Measurements from ENCODE around the gene HSPB6. TPM values are rescaled to one million over a fixed set of nuclear protein-coding genes. Genes with fewer than 3 reads are reported as not detected.

Gene HSPB6
- total RNA-seq, 1 experiment from 2014 or later, result 0.29 TPM

DNA sequence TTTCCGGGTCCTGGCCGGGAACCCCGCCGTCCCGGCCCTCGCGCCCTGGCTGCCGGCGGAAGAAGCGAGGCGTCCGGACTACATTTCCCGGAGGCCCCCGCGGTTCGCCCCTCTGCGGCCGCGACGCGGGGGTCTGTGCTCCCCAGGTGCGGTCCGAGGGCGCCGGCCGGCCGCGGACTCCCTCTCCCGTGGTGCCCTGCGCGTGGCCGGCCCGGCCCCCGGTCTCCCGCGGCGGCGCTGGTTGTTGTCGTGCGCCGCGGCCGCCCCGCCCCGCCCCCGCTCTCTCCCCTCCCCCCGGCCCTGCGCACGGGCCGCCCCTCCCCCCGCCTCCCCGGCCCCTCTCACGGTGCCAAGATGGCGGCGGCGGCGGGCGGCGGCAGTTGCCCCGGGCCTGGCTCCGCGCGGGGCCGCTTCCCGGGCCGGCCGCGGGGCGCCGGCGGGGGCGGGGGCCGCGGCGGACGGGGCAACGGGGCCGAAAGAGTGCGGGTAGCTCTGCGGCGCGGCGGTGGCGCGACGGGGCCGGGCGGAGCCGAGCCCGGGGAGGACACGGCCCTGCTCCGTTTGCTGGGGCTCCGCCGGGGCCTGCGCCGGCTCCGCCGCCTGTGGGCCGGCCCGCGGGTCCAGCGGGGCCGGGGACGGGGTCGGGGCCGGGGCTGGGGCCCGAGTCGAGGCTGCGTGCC is 39.0 kb downstream of the HSPB6 start, which contains the start of gene KMT2B:
Gene KMT2B (plus strand): TSS at position 339 of the 680 bp plus-strand sequence. CDS start 16 bp downstream, at position 355.
- peak; percentile 93 for DNase-seq (ENCODE audit: low read depth)

DNA sequence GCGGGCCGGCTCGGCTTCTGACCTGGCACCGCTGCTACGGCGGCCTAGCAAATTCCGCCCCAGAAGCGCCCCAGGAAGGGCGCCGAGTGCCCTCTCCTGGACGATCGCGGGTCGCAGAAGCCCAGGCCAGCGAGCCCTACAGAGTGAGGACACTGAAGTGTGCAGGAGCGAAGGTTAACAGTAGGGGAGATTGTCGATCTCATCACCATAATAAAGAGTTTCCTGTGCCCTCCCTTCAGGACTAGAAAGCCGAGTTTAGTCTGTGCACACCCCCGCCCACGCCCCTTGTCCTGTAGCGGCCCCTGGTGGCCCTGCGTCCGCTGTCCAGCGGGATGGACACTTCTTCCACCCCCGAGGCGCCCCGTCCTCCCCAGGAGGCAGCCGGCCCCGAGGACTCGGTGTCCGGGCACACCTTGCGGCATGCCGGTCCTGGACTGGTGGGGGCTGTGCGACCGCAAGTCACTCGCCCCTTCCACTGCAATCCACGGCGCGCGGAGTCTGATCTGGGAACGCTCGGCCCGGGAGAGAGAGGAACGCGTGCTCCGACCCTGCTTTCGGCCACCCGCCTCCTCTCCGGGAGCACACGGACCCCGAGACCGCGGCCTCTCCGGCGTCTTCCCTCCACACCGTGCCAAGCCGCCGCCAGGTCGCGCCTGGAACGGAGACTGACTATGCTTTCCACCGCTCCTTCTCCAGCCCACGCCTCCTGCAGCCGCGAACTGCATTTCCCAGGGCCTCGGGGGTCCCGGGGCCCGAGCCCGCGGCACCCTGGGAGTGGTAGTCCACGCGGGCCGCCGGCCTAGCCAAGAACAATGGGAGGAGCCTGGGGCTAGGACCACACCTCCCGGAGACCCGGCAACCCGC is 39.8 kb downstream of the HSPB6 start:
- DNase-seq (ENCODE audit: low read depth), result peak; percentile 84

DNA sequence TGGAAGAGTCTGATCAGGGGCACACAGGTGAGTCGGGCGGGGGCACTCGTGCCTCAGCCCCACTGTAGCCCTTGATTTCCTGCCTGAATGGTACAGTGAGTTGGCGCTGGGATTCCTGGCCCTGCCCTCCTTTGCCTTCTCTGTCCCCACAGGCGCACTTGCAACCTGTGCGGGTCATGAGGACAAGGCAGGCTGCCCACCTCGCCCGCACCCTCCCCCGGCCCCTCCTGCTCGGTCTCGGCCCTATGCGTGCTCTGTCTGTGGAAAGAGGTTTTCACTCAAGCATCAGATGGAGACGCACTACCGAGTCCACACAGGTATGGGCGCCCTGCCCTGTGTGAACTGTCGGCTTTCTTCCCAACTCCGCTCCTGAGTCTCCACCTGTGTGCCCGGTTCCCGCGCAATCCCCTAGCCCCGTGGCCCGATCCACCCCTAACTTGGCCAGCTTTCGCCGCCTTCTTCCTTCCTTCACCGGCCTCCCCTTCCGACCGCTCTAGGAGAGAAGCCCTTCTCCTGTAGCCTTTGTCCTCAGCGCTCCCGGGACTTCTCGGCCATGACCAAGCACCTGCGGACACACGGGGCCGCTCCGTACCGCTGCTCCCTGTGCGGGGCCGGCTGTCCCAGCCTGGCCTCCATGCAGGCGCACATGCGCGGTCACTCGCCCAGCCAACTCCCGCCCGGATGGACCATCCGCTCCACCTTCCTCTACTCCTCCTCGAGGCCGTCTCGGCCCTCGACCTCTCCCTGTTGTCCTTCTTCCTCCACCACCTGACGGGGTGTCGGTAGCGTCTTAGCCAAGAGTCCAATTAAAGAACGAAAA is 40.6 kb downstream of the HSPB6 start:
- DNase-seq (ENCODE audit: low read depth), result no peak

DNA sequence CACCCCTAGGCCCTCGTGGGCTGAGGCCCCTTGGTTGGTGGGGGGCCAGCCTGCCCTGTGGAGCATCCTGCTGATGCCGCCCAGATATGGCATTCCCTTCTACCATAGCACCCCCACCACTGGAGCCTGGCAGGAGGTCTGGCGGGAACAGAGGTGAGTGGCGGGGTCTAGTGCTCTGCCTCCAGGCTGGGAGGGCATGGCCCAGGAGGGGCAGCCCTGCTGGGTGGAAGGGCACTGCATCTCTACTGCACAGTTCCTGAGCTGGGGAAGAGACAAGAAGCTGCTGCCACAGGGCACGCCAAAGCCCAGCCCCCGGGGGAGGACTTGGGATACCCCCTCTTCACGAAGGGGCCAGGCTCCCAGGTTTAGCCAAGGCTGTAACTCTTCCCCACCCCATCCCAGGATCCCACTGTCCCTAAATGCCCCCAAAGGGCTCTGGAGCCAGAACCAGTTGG is 41.4 kb downstream of the HSPB6 start:
- DNase-seq (ENCODE audit: low read depth), result no peak

DNA sequence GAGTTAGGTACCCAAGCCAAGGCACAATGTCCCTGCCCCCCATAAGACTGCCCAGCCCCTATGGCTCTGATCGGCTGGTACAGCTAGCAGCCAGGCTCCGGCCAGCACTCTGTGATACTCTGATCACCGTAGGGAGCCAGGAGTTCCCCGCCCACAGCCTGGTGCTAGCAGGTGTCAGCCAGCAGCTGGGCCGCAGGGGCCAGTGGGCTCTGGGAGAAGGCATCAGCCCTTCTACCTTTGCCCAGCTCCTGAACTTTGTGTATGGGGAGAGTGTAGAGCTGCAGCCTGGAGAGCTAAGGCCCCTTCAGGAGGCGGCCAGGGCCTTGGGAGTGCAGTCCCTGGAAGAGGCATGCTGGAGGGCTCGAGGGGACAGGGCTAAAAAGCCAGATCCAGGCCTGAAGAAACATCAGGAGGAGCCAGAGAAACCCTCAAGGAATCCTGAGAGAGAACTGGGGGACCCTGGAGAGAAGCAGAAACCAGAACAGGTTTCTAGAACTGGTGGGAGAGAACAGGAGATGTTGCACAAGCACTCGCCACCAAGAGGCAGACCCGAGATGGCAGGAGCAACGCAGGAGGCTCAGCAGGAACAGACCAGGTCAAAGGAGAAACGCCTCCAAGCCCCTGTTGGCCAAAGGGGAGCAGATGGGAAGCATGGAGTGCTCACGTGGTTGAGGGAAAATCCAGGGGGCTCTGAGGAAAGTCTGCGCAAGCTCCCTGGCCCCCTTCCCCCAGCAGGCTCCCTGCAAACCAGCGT is 42.1 kb downstream of the HSPB6 start:
- DNase-seq (ENCODE audit: low read depth), result no peak

DNA sequence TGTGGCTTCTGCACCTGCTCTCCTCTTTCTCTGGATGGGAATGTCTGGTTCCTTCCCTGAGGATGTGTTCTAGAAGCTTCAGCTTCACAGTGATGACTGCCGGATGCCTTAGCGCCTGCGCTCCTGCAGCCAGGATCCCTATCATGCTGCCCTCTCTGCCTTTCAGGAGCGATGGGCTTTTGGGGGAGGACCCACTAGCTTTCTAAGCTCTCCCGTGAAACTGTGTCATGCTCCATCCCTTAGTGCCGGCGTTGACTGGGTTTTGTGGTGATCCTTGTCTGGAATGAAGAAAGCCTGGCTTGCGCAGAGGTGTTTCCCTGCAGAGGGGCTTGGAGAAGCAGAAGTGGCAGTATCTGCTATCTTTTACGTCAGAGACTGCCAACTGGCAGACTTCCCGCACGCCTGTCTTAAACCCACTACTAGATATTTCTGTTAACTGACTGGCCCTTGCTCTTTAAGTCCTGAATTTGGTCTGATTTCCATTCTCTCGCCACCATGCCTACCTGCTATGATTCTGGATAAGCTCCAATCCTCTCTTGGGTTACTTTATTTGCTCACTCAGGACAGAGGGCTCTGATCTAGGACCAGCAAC is 42.8 kb downstream of the HSPB6 start:
- no peak for DNase-seq (ENCODE audit: low read depth)

DNA sequence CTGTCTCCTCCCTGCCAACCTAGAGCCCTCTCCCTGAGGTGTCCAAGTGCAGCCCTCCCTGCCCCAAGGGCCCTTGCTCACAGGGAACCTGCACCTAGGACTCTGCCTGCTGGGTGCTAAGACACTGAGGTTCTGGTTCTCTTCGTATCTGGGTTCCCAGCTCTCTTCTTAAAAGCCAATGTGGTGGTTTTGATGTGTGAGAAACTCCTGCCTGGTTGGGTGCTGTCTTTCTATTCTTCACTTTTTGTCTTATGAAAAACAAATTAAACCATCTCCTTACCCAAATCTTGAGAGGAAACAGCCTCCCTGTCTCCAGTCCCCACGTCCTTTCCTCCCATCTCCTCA is 43.4 kb downstream of the HSPB6 start:
- DNase-seq (ENCODE audit: low read depth), result no peak

DNA sequence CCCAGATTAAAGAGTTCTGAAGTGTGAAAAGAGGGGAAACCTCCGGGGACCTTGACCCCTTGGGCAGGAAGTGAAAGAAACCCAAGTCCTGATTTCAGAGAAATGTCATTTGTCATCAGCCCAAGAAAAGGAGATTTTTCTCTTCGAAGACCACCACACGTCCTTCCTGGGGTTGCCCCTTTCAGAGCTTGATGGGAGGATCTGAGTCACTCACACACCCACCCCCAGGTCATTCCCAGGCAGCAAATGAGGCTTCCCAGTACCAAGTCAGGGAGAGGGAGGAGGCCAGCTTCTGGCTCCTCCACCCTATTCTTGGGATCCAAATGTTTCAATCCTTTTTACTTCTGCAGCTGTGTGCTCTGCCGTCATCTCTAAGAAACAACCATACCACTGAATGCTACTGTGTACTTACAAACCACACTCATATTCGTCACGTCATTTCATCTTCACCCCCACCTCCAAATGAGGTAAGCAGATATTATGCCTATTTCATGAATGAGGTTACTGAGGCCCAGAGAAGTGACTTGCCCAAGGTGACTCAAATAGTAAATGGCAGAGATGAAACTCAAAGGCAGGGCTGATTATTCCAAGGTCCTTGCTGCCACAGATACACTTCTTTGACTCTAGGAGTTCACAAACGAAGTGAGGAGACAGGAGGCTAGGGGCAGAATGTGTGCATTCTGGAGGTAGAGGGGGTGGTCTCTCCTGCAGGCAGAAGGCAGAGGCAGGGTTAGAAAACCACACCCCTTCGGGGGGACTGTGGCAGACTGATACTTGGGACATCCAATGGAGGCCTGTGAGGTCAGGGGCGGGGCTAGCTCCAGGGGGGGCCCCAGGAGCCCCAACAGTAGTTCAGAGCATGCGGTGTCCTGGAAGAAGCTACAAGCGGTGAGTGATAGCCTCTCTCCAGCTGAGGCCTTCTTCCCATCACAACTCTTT is 44.0 kb downstream of the HSPB6 start:
- no peak for DNase-seq (ENCODE audit: low read depth)

DNA sequence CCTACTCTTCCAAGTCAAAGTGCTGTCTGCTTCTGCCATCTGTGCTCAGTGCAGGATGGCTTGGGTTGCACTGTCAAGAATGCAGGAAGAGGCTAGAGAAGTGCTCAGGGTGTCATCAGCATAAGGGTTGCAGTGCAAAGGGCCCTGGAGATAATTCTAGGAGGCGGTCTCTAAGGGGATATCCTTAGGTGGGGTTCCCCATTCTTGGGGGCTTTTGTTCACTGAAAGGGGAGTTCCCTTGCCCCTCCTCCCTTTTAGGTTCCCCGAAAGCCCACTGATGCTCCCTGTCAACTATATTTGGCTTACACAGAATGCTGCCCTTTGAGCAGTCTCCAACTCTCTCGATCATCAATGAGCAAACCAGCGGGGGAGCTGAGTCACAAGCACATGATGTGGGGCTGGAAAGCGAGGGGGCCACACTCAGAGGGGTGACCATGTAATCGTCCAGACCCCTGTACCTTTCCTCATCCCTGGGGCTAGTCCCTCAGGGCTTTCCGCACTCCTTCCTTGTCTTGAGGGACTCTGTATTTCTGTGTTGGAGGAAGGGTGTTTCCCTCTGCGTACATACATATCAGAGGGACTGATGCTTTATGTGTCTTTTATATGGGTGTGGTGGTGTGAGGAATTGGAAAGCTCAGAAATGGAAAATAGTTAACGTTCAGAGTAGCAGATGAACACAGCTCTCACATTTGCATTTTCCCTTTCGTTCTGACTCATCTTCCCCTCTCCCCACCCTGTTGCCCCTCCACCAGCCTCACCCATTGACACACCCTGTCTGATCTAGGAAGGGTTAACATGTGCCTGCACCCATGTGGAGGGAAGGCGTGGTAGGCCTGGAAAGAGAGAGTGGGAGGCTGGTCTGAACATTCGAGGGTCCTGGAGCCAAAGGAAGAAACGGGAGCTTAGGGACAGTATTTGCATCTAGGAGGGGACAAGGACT is 45.8 kb downstream of the HSPB6 start:
- no peak for DNase-seq (ENCODE audit: low read depth)

DNA sequence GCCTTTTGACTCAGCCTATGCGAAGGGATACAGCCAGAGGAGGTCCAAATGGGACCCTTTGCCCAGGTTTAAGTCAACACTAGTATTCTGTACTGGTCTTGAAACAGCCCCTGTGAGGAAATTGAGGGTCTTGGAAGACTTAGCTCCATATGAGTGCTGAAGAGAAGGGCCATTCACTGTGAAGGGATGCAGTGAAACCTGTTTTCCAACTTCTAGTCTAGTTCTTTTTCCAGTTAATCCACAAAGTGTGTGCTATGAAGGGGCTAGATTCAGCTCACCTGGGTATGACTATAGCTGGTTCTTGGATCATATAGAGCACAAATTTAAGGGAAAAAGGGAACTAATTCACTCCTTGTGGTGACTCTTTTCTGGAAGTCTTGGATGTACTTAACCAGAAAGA is 48.4 kb downstream of the HSPB6 start:
- no peak for DNase-seq (ENCODE audit: low read depth)

Other genes with a start within 250 kb of the HSPB6 start
- gene DMKN, start 243.4 kb downstream of the HSPB6 start, total RNA-seq (2014; rRNA removed), result 0.29 and 1.1 TPM in 2 replicates
- 0.77 TPM in 1 of 2 replicates, not detected in the other for gene SBSN, start 228.7 kb downstream of the HSPB6 start, total RNA-seq (2014; rRNA removed)
- not detected in 2 replicates for gene GAPDHS, start 223.6 kb downstream of the HSPB6 start, total RNA-seq (2014; rRNA removed)
- 106 and 114 TPM in 2 replicates for gene TMEM147, start 211.4 kb downstream of the HSPB6 start, total RNA-seq (2014; rRNA removed)
- gene ATP4A, start 193.4 kb downstream of the HSPB6 start, total RNA-seq (2014; rRNA removed), result not detected in 2 replicates
- gene PMIS2, start 170.9 kb downstream of the HSPB6 start, total RNA-seq (2014; rRNA removed), result not detected in 2 replicates
- gene HAUS5, start 144.3 kb downstream of the HSPB6 start, total RNA-seq (2014; rRNA removed), result 17.4 and 21.0 TPM in 2 replicates
- gene RBM42, start 128.0 kb downstream of the HSPB6 start, total RNA-seq (2014; rRNA removed), result 101 and 103 TPM in 2 replicates
- gene ETV2, start 115.3 kb downstream of the HSPB6 start, total RNA-seq (2014; rRNA removed), result 0.46 and 1.5 TPM in 2 replicates
- gene COX6B1, start 108.7 kb downstream of the HSPB6 start, total RNA-seq (2014; rRNA removed), result 383 and 482 TPM in 2 replicates
- 0.17 TPM in 1 of 2 replicates, not detected in the other for gene UPK1A, start 90.5 kb downstream of the HSPB6 start, total RNA-seq (2014; rRNA removed)
- gene ZBTB32, start 52.5 kb downstream of the HSPB6 start, total RNA-seq (2014; rRNA removed), result not detected in 2 replicates
- gene KMT2B, start 39.0 kb downstream of the HSPB6 start, total RNA-seq (2014; rRNA removed), result 9.8 and 10.8 TPM in 2 replicates
- gene IGFLR1, start 14.6 kb downstream of the HSPB6 start, total RNA-seq (2014; rRNA removed), result 5.1 and 11.7 TPM in 2 replicates
- gene U2AF1L4, start 11.6 kb downstream of the HSPB6 start, total RNA-seq (2014; rRNA removed), result 12.2 and 12.4 TPM in 2 replicates
- gene PSENEN, start 11.4 kb downstream of the HSPB6 start, total RNA-seq (2014; rRNA removed), result 35.2 and 35.6 TPM in 2 replicates
- gene LIN37, start 8.5 kb downstream of the HSPB6 start, total RNA-seq (2014; rRNA removed), result 16.9 and 18.7 TPM in 2 replicates
- 7.2 and 8.2 TPM in 2 replicates for gene PROSER3, start 1.1 kb upstream of the HSPB6 start, total RNA-seq (2014; rRNA removed)
- 6.4 and 6.6 TPM in 2 replicates for gene ARHGAP33, start 18.5 kb upstream of the HSPB6 start, total RNA-seq (2014; rRNA removed)
- gene PRODH2, start 55.8 kb upstream of the HSPB6 start, total RNA-seq (2014; rRNA removed), result not detected in 2 replicates
- gene NPHS1, start 95.5 kb upstream of the HSPB6 start, total RNA-seq (2014; rRNA removed), result not detected in 2 replicates
- gene KIRREL2, start 99.9 kb upstream of the HSPB6 start, total RNA-seq (2014; rRNA removed), result not detected in 2 replicates
- gene APLP1, start 111.5 kb upstream of the HSPB6 start, total RNA-seq (2014; rRNA removed), result 38.3 and 47.1 TPM in 2 replicates
- 2.8 and 3.3 TPM in 2 replicates for gene NFKBID, start 143.5 kb upstream of the HSPB6 start, total RNA-seq (2014; rRNA removed)
- gene HCST, start 145.5 kb upstream of the HSPB6 start, total RNA-seq (2014; rRNA removed), result not detected in 2 replicates
- not detected in 2 replicates for gene TYROBP, start 151.3 kb upstream of the HSPB6 start, total RNA-seq (2014; rRNA removed)
- gene LRFN3, start 179.3 kb upstream of the HSPB6 start, total RNA-seq (2014; rRNA removed), result 6.5 and 8.3 TPM in 2 replicates
- 24.7 and 28.6 TPM in 2 replicates for gene SDHAF1, start 238.2 kb upstream of the HSPB6 start, total RNA-seq (2014; rRNA removed)

Data from LHCN-M2 (cell line).